ENCODE data around the gene STON1. TPM values are rescaled to one million over a fixed set of nuclear protein-coding genes. Genes with fewer than 3 reads are reported as not detected.

The STON1 gene
- total and polyA plus RNA-seq, 2 of the 8 experiments (the other 6 are each of a cell fraction or from before 2014, with no cell fraction given): 5.0 to 10.1 TPM

DNA sequence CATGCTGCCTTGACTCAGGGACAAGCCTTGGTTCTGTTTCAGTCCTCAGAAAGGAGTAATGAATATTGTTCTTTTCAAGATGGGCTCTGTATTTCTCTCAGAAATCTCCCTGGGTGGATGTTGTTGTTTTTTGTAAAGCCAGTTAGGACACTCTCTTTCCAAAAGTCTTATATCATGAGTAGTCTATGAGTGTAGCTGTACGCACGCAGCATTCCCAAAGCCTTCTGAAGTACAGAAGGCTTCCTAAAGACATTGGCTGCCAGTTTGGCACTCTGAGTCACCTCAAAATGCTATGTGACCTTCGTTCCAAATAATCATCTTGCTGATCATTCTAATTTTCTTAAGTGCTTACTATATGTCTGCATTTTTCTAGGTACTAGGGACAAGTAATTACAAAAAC, 71.0 kb downstream of the STON1 start:
- H3K27me3 ChIP-seq (replicated peaks in 1 of 4; ENCODE audit: control insufficient read depth in 3 of 4, extremely low read depth in 1 of 4, insufficient read depth in 3 of 4, low read length in 3 of 4): no peaks in the 10 kb centered on the region
- 84% methylated on average over 3 of the region's 3 CpGs; no CpG with 5 or more reads in 1 of the 2 experiments for WGBS, 2 experiments (ENCODE audit: extremely low coverage in 1 of 2, insufficient coverage in 1 of 2, insufficient read length in 1 of 2, insufficient replicate concordance in 2 of 2, low coverage in 1 of 2, low lambda C conversion rate in 2 of 2, missing lambda C conversion rate in 1 of 2)
- H3K36me3 ChIP-seq (ENCODE audit: control insufficient read depth in 2 of 4, insufficient read depth in 4 of 4, low read length in 3 of 4): no peaks in the 10 kb centered on the region; a peak in 3 of 8 replicates
- no peak overlapping the region for H2BK5ac ChIP-seq (ENCODE audit: low read depth, low read length)
- no peak overlapping the region for H2BK20ac ChIP-seq (ENCODE audit: low read length)
- no peaks in the 10 kb centered on the region for H3K79me1 ChIP-seq (ENCODE audit: low read depth, low read length)
- no peaks in the 10 kb centered on the region for H3K4me1 ChIP-seq (replicated peaks in 1 of 4; ENCODE audit: control insufficient read depth in 3 of 4, insufficient read depth in 4 of 4, low read length in 3 of 4)
- H2BK15ac ChIP-seq (ENCODE audit: low read length): no peak overlapping the region
- H3K9ac ChIP-seq (replicated peaks in 1 of 4; ENCODE audit: extremely low read depth in 1 of 4, low read depth in 3 of 4, low read length in 3 of 4): no peak overlapping the region
- no peak overlapping the region for H3K27ac ChIP-seq (ENCODE audit: low read depth, low read length)
- H2AFZ ChIP-seq (ENCODE audit: low read length): no peak overlapping the region
- H3K9me3 ChIP-seq (ENCODE audit: insufficient read depth in 2 of 2, low read depth in 1 of 2, low read length in 1 of 2): no peaks in the 10 kb centered on the region
- no peak overlapping the region for H4K91ac ChIP-seq (replicated peaks; ENCODE audit: insufficient read length, low read length)
- no peak overlapping the region for H4K5ac ChIP-seq (ENCODE audit: insufficient read length, low read depth, low read length)
- no peak overlapping the region for H4K8ac ChIP-seq (ENCODE audit: extremely low read depth, insufficient read depth, low read length)
- TF ChIP-seq CHD1 (IDR thresholded peaks at IDR 0.05; ENCODE audit: low read depth, low read length): no peak
- no peak for TF ChIP-seq CEBPB (IDR thresholded peaks at IDR 0.05; ENCODE audit: low read depth, low read length)
- TF ChIP-seq CHD2 (IDR thresholded peaks at IDR 0.05; ENCODE audit: low read length): no peak
- no peak overlapping the region for H3K4me2 ChIP-seq (ENCODE audit: insufficient read depth in 1 of 2, low read depth in 2 of 2, low read length in 2 of 2)
- no peaks in the 10 kb centered on the region for H3K79me2 ChIP-seq (ENCODE audit: control insufficient read depth in 1 of 2, insufficient read depth in 2 of 2, low read length in 2 of 2)
- DNase-seq (ENCODE audit: low read depth in 1 of 2, low spot score in 2 of 2): no peak
- ChIA-PET POLR2A (ENCODE audit: partially characterized antibody) (no interaction called here), CTCF (ENCODE audit: partially characterized antibody) (interaction anchor here (0.6 to 2.4 kb wide), 22 partner anchors 10 to 502 kb away, joined by 3 to 16 read pairs (median 4); partner anchors contain the start of gene GTF2A1L)
- H3K56ac ChIP-seq (replicated peaks; ENCODE audit: insufficient read length, low read depth, low read length): no peak overlapping the region
- no peak for FAIRE-seq
- no peak overlapping the region for H3K23ac ChIP-seq (ENCODE audit: insufficient read length)
- no peaks in the 10 kb centered on the region for H4K20me1 ChIP-seq (replicated peaks in 1 of 2; ENCODE audit: control insufficient read depth in 1 of 2, insufficient read depth in 2 of 2, low read length in 2 of 2)
- no peak overlapping the region for H3K4ac ChIP-seq (replicated peaks; ENCODE audit: insufficient read length, low read depth, low read length)
- no peak overlapping the region for H3K14ac ChIP-seq (ENCODE audit: insufficient read length)
- H3K23me2 ChIP-seq (ENCODE audit: low read depth, low read length): no peaks in the 10 kb centered on the region; the same call in 1 of the 2 replicates
- H3K18ac ChIP-seq (ENCODE audit: extremely low read depth, low read length): no peak overlapping the region
- H2AK5ac ChIP-seq (ENCODE audit: low read depth, low read length): no peak overlapping the region
- H3K4me3 ChIP-seq (ENCODE audit: extremely low read depth in 1 of 4, insufficient read depth in 2 of 4, low read depth in 3 of 4, low read length in 4 of 4): no peak overlapping the region
- no peak overlapping the region for H2BK12ac ChIP-seq (ENCODE audit: low read depth, low read length)
- no peak overlapping the region for H2BK120ac ChIP-seq (replicated peaks; ENCODE audit: low read depth, low read length)
